Progenitor cell of endocrine pancreas (in vitro differentiated cells): ENCODE results near the gene HOXB4. TPM values are rescaled to one million over a fixed set of nuclear protein-coding genes. Genes with fewer than 3 reads are reported as not detected.

Source experiments
- DNase-seq: peaks from one replicate; pipeline ENCODE4 v3.0.0; 2021; ENCODE audit warnings: low spot score; ENCODE audit not compliant: unreplicated experiment
- H3K27ac Mint-ChIP-seq: 2 replicates; pipeline ENCODE4 v1.8.0; 2021; ENCODE audit warnings: mild to moderate bottlenecking, moderate library complexity, mixed read lengths
- H3K27me3 Mint-ChIP-seq: 2 replicates; pipeline ENCODE4 v1.8.0; 2021; ENCODE audit warnings: mixed read lengths
- H3K36me3 Mint-ChIP-seq: 2 replicates; pipeline ENCODE4 v1.8.0; 2022; ENCODE audit warnings: mixed read lengths; ENCODE audit not compliant: insufficient read depth
- H3K4me1 Mint-ChIP-seq: 2 replicates; pipeline ENCODE4 v1.8.0; 2021; ENCODE audit warnings: low read depth, mixed read lengths
- H3K4me3 Mint-ChIP-seq: 2 replicates; pipeline ENCODE4 v1.8.0; 2021; ENCODE audit warnings: low read depth, mild to moderate bottlenecking, moderate library complexity, mixed read lengths
- H3K9me3 Mint-ChIP-seq: 2 replicates; pipeline ENCODE4 v1.8.0; 2021; ENCODE audit warnings: low read depth, mixed read lengths
- CTCF ChIP-seq: fragments of 200-600 bp; sonication (generic); IDR thresholded peaks from one replicate; pipeline ENCODE4 v1.5.0; 2021; ENCODE audit warnings: antibody characterized with exemption, mild to moderate bottlenecking; ENCODE audit not compliant: unreplicated experiment
- total RNA-seq: library from RNA; stranded (reverse); gene quantifications from 2 replicates; pipeline ENCODE4 v1.2.1, GENCODE V29; 2021

Gene HOXB4
- total RNA-seq, 1 donor from 2014 or later = 3.4 TPM

- TF ChIP-seq CTCF = no peak
- H3K27me3 Mint-ChIP-seq = peaks cover 84% of the 10 kb centered on the region
- no peaks in the 10 kb centered on the region for H3K36me3 Mint-ChIP-seq
- DNase-seq = no peak
- no peaks in the 10 kb centered on the region for H3K9me3 Mint-ChIP-seq
- H3K4me3 Mint-ChIP-seq = no peak overlapping the region
- peaks cover 68% of the 10 kb centered on the region for H3K4me1 Mint-ChIP-seq
- H3K27ac Mint-ChIP-seq = no peak overlapping the region
Measured at GRCh38 chr17:48559122-48559839, 18.9 kb downstream of the HOXB4 start.

GRCh38 chr17:48558831-48559121 is 19.4 kb downstream of the HOXB4 start:
- Mint-ChIP-seq H3K27me3 (peaks cover 88% of the 10 kb centered on the region), H3K4me3 (peak overlapping the region; percentile 38), H3K4me1 (peaks cover 69% of the 10 kb centered on the region), H3K36me3 (no peaks in the 10 kb centered on the region), H3K27ac (no peak overlapping the region), H3K9me3 (no peaks in the 10 kb centered on the region)
- no peak for DNase-seq
- TF ChIP-seq CTCF = no peak

GRCh38 chr17:48558057-48558830 is 19.9 kb downstream of the HOXB4 start:
- Mint-ChIP-seq H3K4me1 (peaks cover 67% of the 10 kb centered on the region), H3K36me3 (no peaks in the 10 kb centered on the region), H3K27me3 (peaks cover 88% of the 10 kb centered on the region), H3K4me3 (peak overlapping the region; percentile 38), H3K9me3 (no peaks in the 10 kb centered on the region), H3K27ac (peak overlapping the region; percentile 63)
- no peak for TF ChIP-seq CTCF
- no peak for DNase-seq

- H3K36me3 Mint-ChIP-seq = peaks cover 4% of the 10 kb centered on the region
- DNase-seq = no peak
- H3K9me3 Mint-ChIP-seq = no peaks in the 10 kb centered on the region
- peak overlapping the region; percentile 69 for H3K4me3 Mint-ChIP-seq
- H3K27ac Mint-ChIP-seq = peak overlapping the region; percentile 46
- peaks cover 60% of the 10 kb centered on the region for H3K4me1 Mint-ChIP-seq
- H3K27me3 Mint-ChIP-seq = peaks cover 87% of the 10 kb centered on the region
- no peak for TF ChIP-seq CTCF
Measured at GRCh38 chr17:48556576-48557401, 21.4 kb downstream of the HOXB4 start.

- peak overlapping the region; percentile 46 for H3K27ac Mint-ChIP-seq
- no peak for DNase-seq
- H3K9me3 Mint-ChIP-seq = no peaks in the 10 kb centered on the region
- H3K36me3 Mint-ChIP-seq = peaks cover 4% of the 10 kb centered on the region
- H3K4me1 Mint-ChIP-seq = peaks cover 55% of the 10 kb centered on the region
- peaks cover 87% of the 10 kb centered on the region for H3K27me3 Mint-ChIP-seq
- peak overlapping the region; percentile 69 for H3K4me3 Mint-ChIP-seq
- no peak for TF ChIP-seq CTCF
Measured at GRCh38 chr17:48556229-48556575, 21.9 kb downstream of the HOXB4 start.
